Left renal pelvis (tissue), 4 donors: Measurements from ENCODE around the gene SYNGR2. TPM values are rescaled to one million over a fixed set of nuclear protein-coding genes. Genes with fewer than 3 reads are reported as not detected.
A peak's percentile ranks its signal among the peaks of the same experiment; 100 is the strongest.

Source experiments
- DNase-seq, 4 donors: peaks; one replicate each; pipeline ENCODE4 v3.0.0-alpha.2; 2013; ENCODE audit warnings: low read depth in 4 of 4, low spot score in 3 of 4
- polyA plus RNA-seq, 4 donors: library from polyadenylated mRNA; unstranded; fragments of 120-200 nt; gene quantifications; one replicate each; pipeline ENCODE4 v1.2.1, GENCODE V29; 2013; ENCODE audit not compliant: insufficient read length in 4 of 4

SYNGR2 gene
- polyA plus RNA-seq, 4 donors = 17.7 to 77.9 (median 60.0) TPM

DNA sequence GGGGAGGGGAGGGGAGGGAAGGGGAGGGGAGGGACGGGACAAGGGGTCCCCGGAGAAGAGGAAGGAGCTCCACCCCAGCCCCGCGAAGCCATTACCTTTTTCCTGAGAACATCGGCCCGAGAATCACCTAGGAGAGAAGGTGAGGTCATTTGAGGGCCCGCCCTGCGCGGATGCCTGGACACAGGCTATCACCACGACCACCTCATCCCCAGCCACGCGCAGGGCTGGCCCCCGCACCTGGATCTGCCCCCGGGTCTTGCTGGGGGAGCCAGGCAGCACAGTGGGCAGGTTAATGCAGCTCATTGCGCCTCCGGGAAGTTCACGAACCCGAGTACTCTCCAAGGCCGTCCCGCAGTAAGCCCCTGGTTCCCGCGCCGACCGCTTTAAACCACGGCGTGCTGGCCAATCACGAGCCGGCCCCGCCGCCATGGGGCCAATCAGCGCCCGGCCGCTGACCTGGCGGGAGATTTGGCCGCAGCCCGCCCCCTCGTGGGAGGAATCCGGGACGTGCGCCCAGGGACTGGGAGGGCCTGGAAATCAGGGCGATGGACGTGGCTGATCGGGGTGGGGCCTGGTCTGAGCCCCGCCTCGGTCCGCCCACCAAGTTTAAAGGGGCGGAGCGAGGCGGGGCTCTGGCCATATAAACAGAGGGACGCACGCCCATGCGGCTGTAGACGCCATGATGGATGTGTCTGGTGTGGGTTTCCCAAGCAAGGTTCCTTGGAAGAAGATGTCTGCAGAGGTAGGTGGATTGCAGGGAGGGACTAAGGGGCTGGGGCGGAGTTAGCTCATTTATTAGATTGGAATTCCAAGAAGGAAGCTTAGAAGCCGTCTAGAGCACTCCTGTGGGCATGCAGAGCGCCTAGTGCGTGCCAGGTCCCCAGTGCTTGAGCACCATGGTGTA lies 18.6 kb downstream of the SYNGR2 start, which contains the start of the genes AFMID and TK1:
TSS of gene AFMID (plus strand) at position 671 of the 904 bp plus-strand sequence. CDS start at position 680, 9 bp downstream.
TSS of gene TK1 (minus strand) at position 361 of the 904 bp plus-strand sequence. CDS start at position 303, 58 bp downstream.
- peak; percentile 84 to 94 (median 91) for DNase-seq

GRCh38 chr17:78196716-78197115 lies 28.3 kb downstream of the SYNGR2 start:
- no peak for DNase-seq

DNA sequence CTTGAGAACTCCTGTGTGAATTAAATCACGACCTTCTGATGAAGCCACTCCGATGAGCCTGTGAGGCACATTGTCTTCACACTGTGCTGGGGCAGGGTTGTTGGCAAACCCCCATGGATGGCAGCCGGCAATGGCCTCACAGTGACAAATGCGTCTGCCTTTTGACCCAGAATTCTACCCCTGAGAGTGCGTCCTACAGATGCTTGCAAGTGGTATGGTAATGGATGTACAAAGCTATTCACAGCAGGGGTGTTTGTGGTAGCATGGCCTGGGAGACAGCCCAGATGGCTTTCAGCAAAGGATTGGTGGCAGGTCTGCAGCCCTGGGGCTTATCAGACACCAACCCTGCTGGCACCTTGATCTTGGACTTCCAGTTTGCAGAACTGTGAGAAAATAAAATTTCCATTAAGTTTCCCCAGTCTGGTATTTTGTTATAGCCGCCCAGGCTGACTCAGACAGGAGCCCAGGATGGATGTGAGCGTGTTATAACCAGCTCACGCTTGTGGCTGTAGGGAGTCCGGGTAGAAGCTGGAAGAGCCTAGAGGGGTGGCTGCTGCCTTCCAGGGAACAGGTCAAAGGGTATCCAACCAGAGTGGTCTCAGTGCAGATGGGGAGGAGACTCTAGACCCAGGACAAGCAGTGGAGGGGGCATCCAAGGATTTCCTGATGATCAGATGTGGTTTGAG lies 28.9 kb downstream of the SYNGR2 start:
- DNase-seq = no peak

GRCh38 chr17:78200451-78200850 lies 32.1 kb downstream of the SYNGR2 start:
- no peak for DNase-seq

- DNase-seq = no peak
Observed at GRCh38 chr17:78202666-78203065, 34.3 kb downstream of the SYNGR2 start.

GRCh38 chr17:78204387-78205123 lies 36.2 kb downstream of the SYNGR2 start:
- no peak for DNase-seq

DNA sequence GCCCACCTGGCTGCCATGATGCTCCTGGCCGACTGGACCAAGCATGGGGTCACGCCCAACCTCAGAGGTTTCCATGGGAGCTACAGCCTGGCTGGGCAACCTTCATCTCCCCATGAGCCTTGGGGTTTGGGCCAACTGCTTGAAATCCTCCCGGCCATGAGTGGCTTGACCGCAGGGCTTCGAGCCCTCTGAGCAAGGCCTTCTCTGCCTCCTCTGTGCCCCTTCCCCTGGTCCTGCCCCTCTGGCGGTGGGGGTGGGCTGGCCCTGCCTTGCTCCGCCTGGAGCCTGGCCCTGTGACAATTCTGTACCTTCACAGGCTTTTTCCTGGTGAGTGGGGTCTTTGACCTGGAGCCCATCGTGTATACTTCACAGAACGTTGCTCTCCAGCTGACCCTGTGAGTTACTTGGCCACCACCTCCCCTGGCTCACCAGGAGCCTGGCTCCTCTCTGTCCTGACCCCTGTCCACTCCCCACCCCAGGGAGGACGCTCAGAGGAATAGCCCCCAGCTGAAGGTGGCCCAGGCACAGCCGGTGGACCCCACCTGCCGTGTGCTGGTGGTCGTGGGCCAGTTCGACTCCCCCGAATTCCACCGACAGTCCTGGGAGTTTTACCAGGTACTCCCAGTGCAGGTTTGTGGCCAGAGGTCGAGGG lies 36.9 kb downstream of the SYNGR2 start:
- no peak for DNase-seq

DNA sequence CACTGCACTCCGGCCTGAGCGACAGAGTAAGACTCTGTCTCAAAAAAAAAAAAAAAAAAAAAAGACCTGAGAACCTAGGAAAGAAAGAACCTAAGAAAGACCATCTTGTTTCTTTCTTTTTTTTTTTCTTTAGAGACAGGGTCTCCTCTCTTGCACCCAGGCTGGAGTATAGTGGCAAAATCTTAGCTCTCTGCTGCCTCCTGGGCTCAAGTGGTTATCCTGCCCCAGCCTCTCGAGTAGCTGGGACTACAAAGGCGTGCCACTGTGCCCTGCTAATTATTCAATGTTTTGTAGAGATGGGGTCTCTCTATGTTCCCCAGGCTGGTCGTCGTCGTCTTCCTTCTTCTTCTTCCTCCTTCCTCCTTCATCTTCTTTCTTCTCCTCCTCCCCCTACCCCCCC lies 37.9 kb downstream of the SYNGR2 start:
- no peak for DNase-seq

- no peak for DNase-seq
Observed at GRCh38 chr17:78208486-78208885, 40.1 kb downstream of the SYNGR2 start.

DNA sequence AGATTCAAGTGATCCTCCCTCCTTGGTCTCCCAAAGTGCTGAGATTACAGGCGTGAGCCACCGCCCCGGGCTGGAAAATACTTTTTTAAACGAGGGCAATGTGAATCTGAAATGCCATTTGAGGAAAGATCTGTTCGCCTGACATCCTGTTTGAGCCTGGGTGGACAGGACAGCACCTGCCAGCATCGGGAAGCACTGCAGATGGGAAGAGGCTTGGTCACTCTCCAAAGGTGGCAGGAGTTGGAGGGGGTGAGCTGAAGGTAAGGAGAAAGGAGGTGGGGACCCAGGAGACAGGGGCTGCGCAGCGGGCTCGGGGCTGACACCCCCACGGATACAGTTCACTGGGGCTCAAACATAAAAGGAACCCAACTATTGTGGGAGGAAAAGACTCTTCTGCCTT lies 41.7 kb downstream of the SYNGR2 start:
- DNase-seq = no peak

GRCh38 chr17:78211032-78211431 lies 42.7 kb downstream of the SYNGR2 start:
- DNase-seq = no peak

DNA sequence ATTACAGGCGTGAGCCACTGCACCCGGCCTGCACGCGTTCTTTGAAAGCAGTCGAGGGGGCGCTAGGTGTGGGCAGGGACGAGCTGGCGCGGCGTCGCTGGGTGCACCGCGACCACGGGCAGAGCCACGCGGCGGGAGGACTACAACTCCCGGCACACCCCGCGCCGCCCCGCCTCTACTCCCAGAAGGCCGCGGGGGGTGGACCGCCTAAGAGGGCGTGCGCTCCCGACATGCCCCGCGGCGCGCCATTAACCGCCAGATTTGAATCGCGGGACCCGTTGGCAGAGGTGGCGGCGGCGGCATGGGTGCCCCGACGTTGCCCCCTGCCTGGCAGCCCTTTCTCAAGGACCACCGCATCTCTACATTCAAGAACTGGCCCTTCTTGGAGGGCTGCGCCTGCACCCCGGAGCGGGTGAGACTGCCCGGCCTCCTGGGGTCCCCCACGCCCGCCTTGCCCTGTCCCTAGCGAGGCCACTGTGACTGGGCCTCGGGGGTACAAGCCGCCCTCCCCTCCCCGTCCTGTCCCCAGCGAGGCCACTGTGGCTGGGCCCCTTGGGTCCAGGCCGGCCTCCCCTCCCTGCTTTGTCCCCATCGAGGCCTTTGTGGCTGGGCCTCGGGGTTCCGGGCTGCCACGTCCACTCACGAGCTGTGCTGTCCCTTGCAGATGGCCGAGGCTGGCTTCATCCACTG lies 45.8 kb downstream of the SYNGR2 start, which contains the start of gene BIRC5:
TSS of gene BIRC5 (plus strand) at position 238 of the 690 bp plus-strand sequence. CDS start at position 302, 64 bp downstream.
- DNase-seq = peak; percentile 53 to 75 (median 72)

GRCh38 chr17:78214706-78215061 lies 46.3 kb downstream of the SYNGR2 start:
- no peak for DNase-seq

DNA sequence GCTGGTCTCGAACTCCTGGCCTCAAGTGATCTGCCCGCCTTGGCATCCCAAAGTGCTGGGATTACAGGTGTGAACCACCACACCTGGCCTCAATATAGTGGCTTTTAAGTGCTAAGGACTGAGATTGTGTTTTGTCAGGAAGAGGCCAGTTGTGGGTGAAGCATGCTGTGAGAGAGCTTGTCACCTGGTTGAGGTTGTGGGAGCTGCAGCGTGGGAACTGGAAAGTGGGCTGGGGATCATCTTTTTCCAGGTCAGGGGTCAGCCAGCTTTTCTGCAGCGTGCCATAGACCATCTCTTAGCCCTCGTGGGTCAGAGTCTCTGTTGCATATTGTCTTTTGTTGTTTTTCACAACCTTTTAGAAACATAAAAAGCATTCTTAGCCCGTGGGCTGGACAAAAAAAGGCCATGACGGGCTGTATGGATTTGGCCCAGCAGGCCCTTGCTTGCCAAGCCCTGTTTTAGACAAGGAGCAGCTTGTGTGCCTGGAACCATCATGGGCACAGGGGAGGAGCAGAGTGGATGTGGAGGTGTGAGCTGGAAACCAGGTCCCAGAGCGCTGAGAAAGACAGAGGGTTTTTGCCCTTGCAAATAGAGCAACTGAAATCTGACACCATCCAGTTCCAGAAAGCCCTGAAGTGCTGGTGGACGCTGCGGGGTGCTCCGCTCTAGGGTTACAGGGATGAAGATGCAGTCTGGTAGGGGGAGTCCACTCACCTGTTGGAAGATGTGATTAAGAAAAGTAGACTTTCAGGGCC lies 51.2 kb downstream of the SYNGR2 start:
- no peak for DNase-seq

Other genes starting within 250 kb of the SYNGR2 start
- gene TNRC6C, start 209.9 kb upstream of the SYNGR2 start, polyA plus RNA-seq = 10 to 100 TPM; 13.0 to 16.1 (median 14.4) TPM
- 10 to 100 TPM in 3 of 4 donors, 1 to 10 TPM in 1; 9.2 to 35.1 (median 27.3) TPM for gene TMC6, start 39.8 kb upstream of the SYNGR2 start, polyA plus RNA-seq
- 1 to 10 TPM in 3 of 4 donors, under 1 TPM in 1; 0.90 to 2.6 (median 1.8) TPM for gene TMC8, start 37.8 kb upstream of the SYNGR2 start, polyA plus RNA-seq
- 1 to 10 TPM in 1 of 4 donors, under 1 TPM in 3; 0.17 to 3.7 (median 0.46) TPM for gene C17orf99, start 22.2 kb upstream of the SYNGR2 start, polyA plus RNA-seq
- 10 to 100 TPM; 21.1 to 37.3 (median 25.9) TPM for gene TK1, start 18.5 kb downstream of the SYNGR2 start, polyA plus RNA-seq
- gene AFMID, start 18.8 kb downstream of the SYNGR2 start, polyA plus RNA-seq = 10 to 100 TPM; 50.4 to 82.3 (median 60.4) TPM
- 10 to 100 TPM; 22.8 to 31.1 (median 26.6) TPM for gene BIRC5, start 45.7 kb downstream of the SYNGR2 start, polyA plus RNA-seq
- gene TMEM235, start 63.0 kb downstream of the SYNGR2 start, polyA plus RNA-seq = not detected
- 100 to 1,000 TPM in 1 of 4 donors, 1 to 10 TPM in 3; 7.4 to 384 (median 7.6) TPM for gene SOCS3, start 191.5 kb downstream of the SYNGR2 start, polyA plus RNA-seq
- 10 to 100 TPM; 34.2 to 54.1 (median 42.5) TPM for gene PGS1, start 210.1 kb downstream of the SYNGR2 start, polyA plus RNA-seq